NT2/D1 (cell line): ENCODE measurements around the gene MICAL2.

Source experiments
- SUZ12 ChIP-seq: IDR thresholded peaks from 2 replicates; pipeline ENCODE4 v1.6.1; 2011; ENCODE audit not compliant: insufficient read length, insufficient read depth; ENCODE audit errors: extremely low read depth
- YY1 ChIP-seq: IDR thresholded peaks from 2 replicates; pipeline ENCODE4 v1.6.1; 2011; ENCODE audit not compliant: insufficient read length, insufficient read depth
- ZNF274 ChIP-seq: IDR thresholded peaks from 2 replicates; pipeline ENCODE4 v1.6.1; 2011; ENCODE audit warnings: mild to moderate bottlenecking, low read depth, low read length

GRCh38 chr11:12121517-12121916, 11.1 kb downstream of the MICAL2 start:
- TF ChIP-seq ZNF274 (no peak), SUZ12 (no peak), YY1 (no peak)
